Measurements from ENCODE around the gene DMRT3.

DNA sequence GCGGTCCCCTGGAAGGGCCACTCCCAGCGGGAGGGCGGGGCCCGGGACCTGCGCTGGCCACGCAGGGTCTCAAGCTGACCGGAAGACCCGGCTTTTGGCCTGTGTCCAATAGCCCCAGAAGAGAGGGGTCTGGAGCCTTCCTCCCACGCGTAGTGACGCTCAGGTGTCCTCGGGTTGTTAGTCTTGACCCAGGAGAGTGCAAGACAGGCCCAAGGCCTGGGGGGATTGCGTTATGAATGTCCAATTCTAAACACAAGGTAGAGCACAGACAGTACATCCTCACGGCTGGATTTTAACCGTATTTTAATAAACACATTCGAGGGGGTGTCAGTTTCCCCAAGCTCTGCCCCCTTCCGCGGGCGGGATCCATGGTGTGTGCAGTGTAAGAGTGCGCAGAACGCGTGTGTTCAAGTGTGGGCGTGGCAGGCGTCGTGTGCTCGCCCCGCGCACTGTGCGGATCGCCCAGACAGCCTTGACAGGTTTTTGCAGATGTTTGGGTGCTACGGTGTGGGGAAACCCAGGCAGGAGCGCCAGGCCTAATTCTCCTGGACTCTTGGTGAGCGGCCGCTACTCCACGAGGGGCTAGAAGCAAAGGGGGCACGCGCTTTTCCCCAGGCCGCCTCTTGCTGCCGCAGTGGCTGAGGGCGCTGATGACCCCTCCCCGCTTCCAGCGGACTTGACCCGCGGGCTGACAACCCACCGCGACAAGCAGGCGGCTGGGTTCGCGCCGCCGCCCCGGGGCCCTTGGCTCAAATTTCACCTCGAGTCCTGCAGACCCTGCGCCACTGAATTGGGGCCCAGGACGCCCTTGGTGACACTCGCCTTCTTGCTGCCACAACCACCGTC is 6.1 kb upstream of the DMRT3 start:
- TF ChIP-seq, protein P1, sequence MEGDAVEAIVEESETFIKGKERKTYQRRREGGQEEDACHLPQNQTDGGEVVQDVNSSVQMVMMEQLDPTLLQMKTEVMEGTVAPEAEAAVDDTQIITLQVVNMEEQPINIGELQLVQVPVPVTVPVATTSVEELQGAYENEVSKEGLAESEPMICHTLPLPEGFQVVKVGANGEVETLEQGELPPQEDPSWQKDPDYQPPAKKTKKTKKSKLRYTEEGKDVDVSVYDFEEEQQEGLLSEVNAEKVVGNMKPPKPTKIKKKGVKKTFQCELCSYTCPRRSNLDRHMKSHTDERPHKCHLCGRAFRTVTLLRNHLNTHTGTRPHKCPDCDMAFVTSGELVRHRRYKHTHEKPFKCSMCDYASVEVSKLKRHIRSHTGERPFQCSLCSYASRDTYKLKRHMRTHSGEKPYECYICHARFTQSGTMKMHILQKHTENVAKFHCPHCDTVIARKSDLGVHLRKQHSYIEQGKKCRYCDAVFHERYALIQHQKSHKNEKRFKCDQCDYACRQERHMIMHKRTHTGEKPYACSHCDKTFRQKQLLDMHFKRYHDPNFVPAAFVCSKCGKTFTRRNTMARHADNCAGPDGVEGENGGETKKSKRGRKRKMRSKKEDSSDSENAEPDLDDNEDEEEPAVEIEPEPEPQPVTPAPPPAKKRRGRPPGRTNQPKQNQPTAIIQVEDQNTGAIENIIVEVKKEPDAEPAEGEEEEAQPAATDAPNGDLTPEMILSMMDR (IDR thresholded peaks at IDR 0.05), result no peak
- TF ChIP-seq EZH2 (IDR thresholded peaks at IDR 0.05), result peak; percentile 34
